PFSK-1 (cell line): ENCODE measurements around the gene DNAJC27. TPM values are rescaled to one million over a fixed set of nuclear protein-coding genes. Genes with fewer than 3 reads are reported as not detected.
A peak's percentile ranks its signal among the peaks of the same experiment; 100 is the strongest.

Source experiments
- FOXP2 ChIP-seq: optimal IDR thresholded peaks from 2 replicates; pipeline ENCODE3; 2011; ENCODE audit warnings: borderline replicate concordance, control low read depth, inconsistent platforms; ENCODE audit not compliant: insufficient read depth; ENCODE audit errors: extremely low read length, extremely low read depth
- POLR2AphosphoS5 ChIP-seq: IDR thresholded peaks from 2 replicates; pipeline ENCODE4 v1.6.1; 2012; ENCODE audit warnings: low read depth, mild to moderate bottlenecking, control low read depth, low read length, moderate library complexity
- REST ChIP-seq, 2 experiments: IDR thresholded peaks; 2 replicates each; pipeline versions ENCODE4 v1.6.1 to v1.8.0; 2011 to 2012; ENCODE audit warnings: low read depth in 2 of 2, low read length in 2 of 2, control low read depth in 1 of 2, inconsistent platforms in 1 of 2, mild to moderate bottlenecking in 1 of 2, moderate library complexity in 1 of 2; ENCODE audit not compliant: insufficient read depth in 1 of 2
- SIN3A ChIP-seq: IDR thresholded peaks from 2 replicates; pipeline ENCODE4 v1.6.1; 2012; ENCODE audit warnings: mild to moderate bottlenecking, low read length, moderate library complexity, borderline replicate concordance; ENCODE audit not compliant: insufficient read depth
- TAF1 ChIP-seq: IDR thresholded peaks from 2 replicates; pipeline ENCODE4 v1.6.1; 2012; ENCODE audit warnings: low read length, control low read depth, borderline replicate concordance; ENCODE audit not compliant: insufficient read depth
- polyA plus RNA-seq: library from polyadenylated mRNA; unstranded; fragments of >200 nt; gene quantifications from one replicate; pipeline ENCODE4 v1.2.1, GENCODE V29; 2012; ENCODE audit warnings: low read depth, missing spikeins; ENCODE audit not compliant: insufficient read length

Gene DNAJC27
- 1.5 TPM for polyA plus RNA-seq

GRCh38 chr2:24971536-24972314 is at the start of gene DNAJC27:
DNAJC27 (minus strand) TSS chr2:24971955; CDS start chr2:24971904, 51 bp downstream.
- TF ChIP-seq POLR2AphosphoS5 (no peak; the same call in none of the 2 replicates), REST (IDR thresholded peaks at IDR 0.05; ENCODE audit: insufficient read depth in 1 of 2, low read depth in 2 of 2, low read length in 2 of 2) (no peak), SIN3A (peak; percentile 87; the same call in 1 of the 2 replicates), TAF1 (peak; percentile 92; the same call in 1 of the 2 replicates), FOXP2 (peak; percentile 93)

GRCh38 chr2:25018681-25019080 is 46.9 kb upstream of the DNAJC27 start:
- no peak for TF ChIP-seq FOXP2
- TF ChIP-seq TAF1: no peak
- TF ChIP-seq REST (IDR thresholded peaks at IDR 0.05; ENCODE audit: insufficient read depth in 1 of 2, low read depth in 2 of 2, low read length in 2 of 2): no peak
- no peak for TF ChIP-seq SIN3A
- TF ChIP-seq POLR2AphosphoS5: no peak

- TF ChIP-seq POLR2AphosphoS5 (no peak), TAF1 (no peak), FOXP2 (no peak), REST (IDR thresholded peaks at IDR 0.05; ENCODE audit: insufficient read depth in 1 of 2, low read depth in 2 of 2, low read length in 2 of 2) (no peak), SIN3A (no peak)
Observed at GRCh38 chr2:25014631-25015030, 42.9 kb upstream of the DNAJC27 start.

GRCh38 chr2:25009954-25010353 is 38.2 kb upstream of the DNAJC27 start:
- TF ChIP-seq FOXP2 (peak; percentile 35), REST (IDR thresholded peaks at IDR 0.05; ENCODE audit: insufficient read depth in 1 of 2, low read depth in 2 of 2, low read length in 2 of 2) (no peak)
